Karpas-422 (cell line): ENCODE results near the gene LYRM4. TPM values are rescaled to one million over a fixed set of nuclear protein-coding genes. Genes with fewer than 3 reads are reported as not detected.

ENCODE experiments used
- DNase-seq: peaks from one replicate; pipeline ENCODE4 v3.0.0-alpha.2; 2015
- H2AFZ ChIP-seq: fragments of 200-600 bp; sonication (generic); 2 replicates; pipeline ENCODE4 v1.6.1; 2014; ENCODE audit warnings: antibody characterized with exemption, low read length, mixed read lengths
- H3K27ac ChIP-seq: fragments of 200-600 bp; sonication (generic); 2 replicates; pipeline ENCODE4 v1.5.1; 2014; ENCODE audit warnings: mild to moderate bottlenecking, low read length, moderate library complexity
- H3K27me3 ChIP-seq: fragments of 200-600 bp; sonication (generic); 2 replicates; pipeline ENCODE4 v1.6.1; 2014; ENCODE audit warnings: low read length, mixed read lengths
- H3K36me3 ChIP-seq: fragments of 200-600 bp; sonication (generic); 2 replicates; pipeline ENCODE4 v1.6.1; 2014; ENCODE audit warnings: low read length, mixed read lengths; ENCODE audit not compliant: insufficient read depth
- H3K4me1 ChIP-seq: fragments of 200-600 bp; sonication (generic); 2 replicates; pipeline ENCODE4 v1.6.1; 2014; ENCODE audit warnings: mild to moderate bottlenecking, low read length, mixed read lengths
- H3K4me2 ChIP-seq: fragments of 200-600 bp; sonication (generic); 2 replicates; pipeline ENCODE4 v1.6.1; 2014; ENCODE audit warnings: low read length, low read depth, mild to moderate bottlenecking; ENCODE audit not compliant: poor library complexity, severe bottlenecking
- H3K4me3 ChIP-seq: fragments of 200-600 bp; sonication (generic); 2 replicates; pipeline ENCODE4 v1.5.1; 2014; ENCODE audit warnings: mild to moderate bottlenecking, antibody characterized with exemption, low read length, mixed read lengths
- H3K79me2 ChIP-seq: fragments of 200-600 bp; sonication (generic); 2 replicates; pipeline ENCODE4 v1.6.1; 2014; ENCODE audit warnings: mild to moderate bottlenecking, low read length, mixed read lengths
- H3K9ac ChIP-seq: fragments of 200-600 bp; sonication (generic); 2 replicates; pipeline ENCODE4 v1.6.0; 2014; ENCODE audit warnings: low read length
- H3K9me2 ChIP-seq: fragments of 200-600 bp; sonication (generic), shearing (Covaris generic); replicated peaks from 2 replicates; pipeline ENCODE4 v1.6.0; 2014; ENCODE audit warnings: mild to moderate bottlenecking, low read length, moderate library complexity; ENCODE audit not compliant: insufficient read depth
- H3K9me3 ChIP-seq: fragments of 300-700, 200-600 bp; sonication (generic); 2 replicates; pipeline ENCODE4 v1.6.1; 2014; ENCODE audit warnings: low read length, mixed read lengths
- H4K20me1 ChIP-seq: fragments of 200-600 bp; sonication (generic); 2 replicates; pipeline ENCODE4 v1.6.1; 2014; ENCODE audit warnings: mild to moderate bottlenecking, antibody characterized with exemption, low read length, low read depth; ENCODE audit not compliant: insufficient read depth
- total RNA-seq: library from RNA; depleted of rRNA; stranded (reverse); fragments of >200 nt; shearing (Covaris generic); gene quantifications from 2 replicates; pipeline ENCODE4 v1.2.3, GENCODE V29; 2014; ENCODE audit warnings: low replicate concordance

Gene LYRM4
- total RNA-seq, 1 experiment from 2014 or later = 50.5 TPM

DNA sequence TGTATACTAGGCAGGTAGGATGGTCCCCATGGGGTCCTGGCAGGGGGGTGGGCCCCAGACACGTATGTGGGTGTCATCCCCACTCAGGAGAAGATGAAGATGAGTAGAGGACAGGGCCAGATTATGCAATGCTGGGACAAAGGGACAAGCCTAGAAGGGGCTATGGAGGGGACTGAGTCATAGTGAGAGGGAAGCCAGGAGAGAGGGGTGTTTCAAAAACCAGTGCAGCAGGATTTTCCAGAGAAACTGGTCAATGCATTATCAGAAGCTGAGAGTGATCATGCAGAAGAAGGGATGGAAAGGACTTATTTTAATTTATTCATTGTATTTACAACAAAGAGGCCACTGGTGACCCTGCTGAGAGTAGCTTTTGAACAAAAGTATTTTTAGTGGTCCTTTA, 101.6 kb downstream of the LYRM4 start:
- Histone ChIP-seq H4K20me1 (peaks cover 11% of the 10 kb centered on the region), H2AFZ (no peak overlapping the region), H3K9me2 (no peaks in the 10 kb centered on the region), H3K9me3 (no peaks in the 10 kb centered on the region), H3K79me2 (peaks cover 4% of the 10 kb centered on the region; the same call in 1 of the 2 replicates), H3K9ac (no peak overlapping the region), H3K36me3 (no peaks in the 10 kb centered on the region), H3K27ac (no peak overlapping the region), H3K27me3 (no peaks in the 10 kb centered on the region), H3K4me1 (no peaks in the 10 kb centered on the region), H3K4me3 (no peak overlapping the region), H3K4me2 (no peak overlapping the region)
- DNase-seq = no peak

DNA sequence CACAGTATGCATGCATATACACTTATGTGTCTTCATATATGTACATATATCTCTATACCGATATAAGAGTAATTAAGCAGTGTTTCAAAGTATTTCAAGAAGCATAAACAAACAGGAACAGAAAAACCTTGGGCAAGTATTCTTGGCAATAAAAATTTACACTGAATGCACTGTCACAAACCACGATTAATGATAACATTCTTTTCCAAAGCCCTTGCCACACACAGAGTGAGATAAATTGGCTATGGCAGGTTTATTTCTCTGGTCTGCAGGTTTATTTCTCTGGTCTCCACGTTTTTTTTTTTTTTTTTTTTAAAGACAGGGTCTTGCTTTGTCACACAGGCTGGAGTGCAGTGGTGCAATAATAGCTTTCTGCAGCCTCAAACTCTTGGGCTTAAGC, 102.6 kb downstream of the LYRM4 start:
- H3K27me3 ChIP-seq = no peaks in the 10 kb centered on the region
- DNase-seq = no peak
- H3K36me3 ChIP-seq = no peaks in the 10 kb centered on the region
- H3K4me3 ChIP-seq = no peak overlapping the region
- peaks cover 11% of the 10 kb centered on the region for H4K20me1 ChIP-seq
- H3K9me2 ChIP-seq = no peaks in the 10 kb centered on the region
- H3K4me2 ChIP-seq = no peak overlapping the region
- no peaks in the 10 kb centered on the region for H3K9me3 ChIP-seq
- no peak overlapping the region for H2AFZ ChIP-seq
- H3K9ac ChIP-seq = no peak overlapping the region
- no peaks in the 10 kb centered on the region for H3K4me1 ChIP-seq
- no peak overlapping the region for H3K27ac ChIP-seq
- peaks cover 4% of the 10 kb centered on the region; the same call in 1 of the 2 replicates for H3K79me2 ChIP-seq

DNA sequence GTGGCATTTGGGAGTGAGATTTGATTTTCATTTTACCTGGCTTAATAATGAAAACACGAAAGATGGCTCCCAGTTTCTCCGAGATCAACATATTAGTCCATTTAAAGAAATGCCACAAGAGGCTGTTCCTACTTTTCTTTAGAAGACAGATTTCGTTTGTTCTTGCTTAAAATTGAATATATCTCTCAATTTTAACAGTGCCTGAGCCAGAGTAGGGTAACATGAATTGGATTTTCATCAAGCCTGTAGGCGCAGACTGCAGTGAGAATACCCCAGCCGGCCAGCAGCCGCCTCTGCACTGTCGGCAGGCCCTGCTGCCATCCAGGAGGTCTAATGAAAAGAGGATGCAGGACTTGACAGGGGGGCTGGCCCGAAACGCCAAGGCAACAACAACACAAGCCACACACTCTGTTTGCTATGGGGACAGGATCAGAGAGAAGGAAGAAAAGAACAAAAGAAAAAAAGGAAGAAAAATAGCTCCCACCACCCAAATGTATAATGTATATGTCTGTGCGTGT, 103.1 kb downstream of the LYRM4 start:
- no peak for DNase-seq
- H3K9me2 ChIP-seq = no peaks in the 10 kb centered on the region
- H4K20me1 ChIP-seq = peaks cover 11% of the 10 kb centered on the region
- no peak overlapping the region for H3K4me3 ChIP-seq
- H3K9me3 ChIP-seq = no peaks in the 10 kb centered on the region
- no peaks in the 10 kb centered on the region for H3K4me1 ChIP-seq
- H2AFZ ChIP-seq = no peak overlapping the region
- no peak overlapping the region for H3K9ac ChIP-seq
- peaks cover 4% of the 10 kb centered on the region; the same call in 1 of the 2 replicates for H3K79me2 ChIP-seq
- H3K36me3 ChIP-seq = no peaks in the 10 kb centered on the region
- H3K27me3 ChIP-seq = no peaks in the 10 kb centered on the region
- no peak overlapping the region for H3K4me2 ChIP-seq
- H3K27ac ChIP-seq = no peak overlapping the region

- Histone ChIP-seq H3K27me3 (no peaks in the 10 kb centered on the region), H3K4me3 (no peak overlapping the region), H3K4me1 (no peaks in the 10 kb centered on the region), H3K9ac (no peak overlapping the region), H3K9me2 (no peaks in the 10 kb centered on the region), H3K36me3 (no peaks in the 10 kb centered on the region), H3K79me2 (peaks cover 4% of the 10 kb centered on the region; the same call in 1 of the 2 replicates), H3K9me3 (no peaks in the 10 kb centered on the region), H3K27ac (no peak overlapping the region), H3K4me2 (no peak overlapping the region), H2AFZ (no peak overlapping the region), H4K20me1 (peaks cover 11% of the 10 kb centered on the region)
- DNase-seq = no peak
These were observed 104.1 kb downstream of the LYRM4 start for GRCh38 chr6:5156627-5157026.

GRCh38 chr6:5155906-5156305, 104.8 kb downstream of the LYRM4 start:
- H3K36me3 ChIP-seq = no peaks in the 10 kb centered on the region
- H3K27me3 ChIP-seq = no peaks in the 10 kb centered on the region
- no peak overlapping the region for H3K9ac ChIP-seq
- no peaks in the 10 kb centered on the region for H3K4me1 ChIP-seq
- H3K4me2 ChIP-seq = no peak overlapping the region
- no peaks in the 10 kb centered on the region for H3K9me3 ChIP-seq
- peaks cover 4% of the 10 kb centered on the region; the same call in 1 of the 2 replicates for H3K79me2 ChIP-seq
- H4K20me1 ChIP-seq = peaks cover 11% of the 10 kb centered on the region
- no peak overlapping the region for H3K4me3 ChIP-seq
- H3K9me2 ChIP-seq = no peaks in the 10 kb centered on the region
- DNase-seq = no peak
- H2AFZ ChIP-seq = no peak overlapping the region
- H3K27ac ChIP-seq = no peak overlapping the region

DNA sequence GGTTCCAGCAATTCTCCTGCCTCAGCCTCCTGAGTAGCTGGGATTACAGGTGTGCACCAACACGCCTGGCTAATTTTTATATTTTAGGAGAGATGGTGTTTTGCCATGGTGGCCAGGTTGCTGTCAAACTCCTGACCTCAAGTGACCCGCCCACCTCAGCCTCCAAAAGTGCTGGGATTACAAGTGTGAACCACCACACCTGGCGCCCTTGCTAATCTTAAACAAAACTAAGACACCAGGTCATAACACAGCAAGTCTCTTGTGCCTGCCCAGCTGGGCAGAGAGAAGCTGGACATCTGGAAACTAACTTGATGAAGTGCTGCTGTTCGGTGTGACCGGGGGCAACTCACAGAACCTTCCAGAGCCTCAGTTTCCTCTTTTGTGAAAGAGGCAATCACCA, 107.6 kb downstream of the LYRM4 start:
- H3K9ac ChIP-seq = no peak overlapping the region
- no peaks in the 10 kb centered on the region for H3K79me2 ChIP-seq
- no peaks in the 10 kb centered on the region for H3K9me3 ChIP-seq
- DNase-seq = no peak
- H3K4me2 ChIP-seq = no peak overlapping the region
- no peak overlapping the region for H2AFZ ChIP-seq
- no peaks in the 10 kb centered on the region for H3K4me1 ChIP-seq
- peaks cover 10% of the 10 kb centered on the region for H4K20me1 ChIP-seq
- H3K27ac ChIP-seq = no peak overlapping the region
- H3K36me3 ChIP-seq = no peaks in the 10 kb centered on the region
- no peak overlapping the region for H3K4me3 ChIP-seq
- no peaks in the 10 kb centered on the region for H3K27me3 ChIP-seq
- H3K9me2 ChIP-seq = no peaks in the 10 kb centered on the region

GRCh38 chr6:5152460-5152859, 108.3 kb downstream of the LYRM4 start:
- H3K27me3 ChIP-seq = no peaks in the 10 kb centered on the region
- DNase-seq = no peak
- no peaks in the 10 kb centered on the region for H3K79me2 ChIP-seq
- H4K20me1 ChIP-seq = 0 out of 2 replicates have a peak, but pooled peaks cover 4% of the 10 kb centered on the region
- no peak overlapping the region for H3K4me2 ChIP-seq
- H3K36me3 ChIP-seq = no peaks in the 10 kb centered on the region
- H2AFZ ChIP-seq = no peak overlapping the region
- no peak overlapping the region for H3K9ac ChIP-seq
- no peaks in the 10 kb centered on the region for H3K9me2 ChIP-seq
- no peaks in the 10 kb centered on the region for H3K4me1 ChIP-seq
- H3K4me3 ChIP-seq = no peak overlapping the region
- no peak overlapping the region for H3K27ac ChIP-seq
- H3K9me3 ChIP-seq = no peaks in the 10 kb centered on the region

- no peaks in the 10 kb centered on the region for H3K36me3 ChIP-seq
- no peaks in the 10 kb centered on the region for H3K4me1 ChIP-seq
- no peaks in the 10 kb centered on the region for H3K79me2 ChIP-seq
These were observed 108.8 kb downstream of the LYRM4 start for GRCh38 chr6:5151955-5152401.

More at GRCh38 chr6:5151955-5152401, 108.8 kb downstream of the LYRM4 start:
- no peak overlapping the region for H3K9ac ChIP-seq
- no peaks in the 10 kb centered on the region for H3K9me2 ChIP-seq
- no peak for DNase-seq
- 0 out of 2 replicates have a peak, but pooled peaks cover 4% of the 10 kb centered on the region for H4K20me1 ChIP-seq
- H3K27me3 ChIP-seq = no peaks in the 10 kb centered on the region
- no peak overlapping the region for H2AFZ ChIP-seq
- H3K4me2 ChIP-seq = no peak overlapping the region
- no peaks in the 10 kb centered on the region for H3K9me3 ChIP-seq
- H3K27ac ChIP-seq = no peak overlapping the region
- H3K4me3 ChIP-seq = no peak overlapping the region
